Mesodermal cell (in vitro differentiated cells): ENCODE data around the gene SINHCAF.
"Not testable (repeated sequence)": the region's sequence is repeated elsewhere in the genome, so short reads cannot be mapped to it uniquely, and the experiment has no call there.

Experiments used
- H3K27ac ChIP-seq: 2 replicates; pipeline ENCODE4 v1.7.0; 2013; ENCODE audit warnings: mild to moderate bottlenecking, low read depth, low read length, moderate library complexity; ENCODE audit not compliant: severe bottlenecking
- H3K36me3 ChIP-seq: 2 replicates; pipeline ENCODE4 v1.7.1; 2013; ENCODE audit warnings: mild to moderate bottlenecking, low read length, moderate library complexity; ENCODE audit not compliant: control insufficient read depth, insufficient read depth
- H3K4me1 ChIP-seq: one replicate; pipeline ENCODE4 v1.7.1; 2013; ENCODE audit warnings: mild to moderate bottlenecking, low read length; ENCODE audit not compliant: insufficient read depth, control insufficient read depth, poor library complexity, severe bottlenecking
- H3K4me3 ChIP-seq: 2 replicates; pipeline ENCODE4 v1.7.0; 2013; ENCODE audit warnings: low read length, control low read depth, mild to moderate bottlenecking; ENCODE audit not compliant: insufficient read depth, poor library complexity, severe bottlenecking; ENCODE audit errors: extremely low read depth
- H3K9me3 ChIP-seq: 2 replicates; pipeline ENCODE4 v1.7.1; 2013; ENCODE audit warnings: mild to moderate bottlenecking, low read length, moderate library complexity; ENCODE audit not compliant: control insufficient read depth
- WGBS, 2 experiments: methylation state at CpG; one replicate each; pipeline ENCODE4 v1.1.5; 2013; ENCODE audit warnings: missing lambda C conversion rate in 2 of 2; ENCODE audit not compliant: insufficient coverage in 2 of 2; 5-methylcytosine and 5-hydroxymethylcytosine counted together

SINHCAF gene

GRCh38 chr12:31245822-31246469, 80.0 kb downstream of the SINHCAF start:
- 78 to 83% methylated on average over 10 to 11 of the region's 15 CpGs for WGBS, 2 experiments
- Histone ChIP-seq H3K27ac (peak overlapping the region; percentile 26), H3K36me3 (no peaks in the 10 kb centered on the region), H3K4me3 (no peak overlapping the region), H3K4me1 (peaks cover 14% of the 10 kb centered on the region), H3K9me3 (no peaks in the 10 kb centered on the region)

GRCh38 chr12:31242418-31242817, 83.5 kb downstream of the SINHCAF start:
- peaks cover 14% of the 10 kb centered on the region for H3K4me1 ChIP-seq
- H3K36me3 ChIP-seq, H3K9me3 ChIP-seq, H3K27ac ChIP-seq, H3K4me3 ChIP-seq: not testable (repeated sequence)
- WGBS, 2 experiments: 88 to 92% methylated on average over 8 to 9 of the region's 10 CpGs

- Histone ChIP-seq H3K9me3 (no peaks in the 10 kb centered on the region), H3K4me3 (no peak overlapping the region), H3K27ac (no peak overlapping the region), H3K36me3 (no peaks in the 10 kb centered on the region), H3K4me1 (peaks cover 4% of the 10 kb centered on the region)
- 31 to 40% methylated on average over 10 to 11 of the region's 11 CpGs for WGBS, 2 experiments
Observed at GRCh38 chr12:31238764-31239387, 87.1 kb downstream of the SINHCAF start.

- H3K27ac ChIP-seq, H3K4me3 ChIP-seq, H3K4me1 ChIP-seq, H3K9me3 ChIP-seq, H3K36me3 ChIP-seq: not testable (repeated sequence)
- 90 to 91% methylated on average over 4 to 8 of the region's 10 CpGs for WGBS, 2 experiments
Observed at GRCh38 chr12:31238333-31238732, 87.6 kb downstream of the SINHCAF start.

GRCh38 chr12:31236998-31237637, 88.8 kb downstream of the SINHCAF start:
- Histone ChIP-seq H3K36me3 (no peaks in the 10 kb centered on the region), H3K4me1 (peaks cover 4% of the 10 kb centered on the region), H3K27ac (no peak overlapping the region), H3K9me3 (no peaks in the 10 kb centered on the region), H3K4me3 (no peak overlapping the region)
- 90 to 95% methylated on average over 8 of the region's 11 CpGs for WGBS, 2 experiments

- Histone ChIP-seq H3K27ac (no peak overlapping the region), H3K4me3 (no peak overlapping the region), H3K4me1 (no peaks in the 10 kb centered on the region), H3K9me3 (peaks cover 5% of the 10 kb centered on the region), H3K36me3 (no peaks in the 10 kb centered on the region)
- whole genome bisulfite sequencing, 2 experiments: 82 to 92% methylated on average over 3 to 9 of the region's 9 CpGs
Observed at GRCh38 chr12:31235868-31236395, 90.0 kb downstream of the SINHCAF start.

GRCh38 chr12:31234955-31235867, 90.7 kb downstream of the SINHCAF start:
- WGBS, 2 experiments: 59 to 84% methylated on average over 6 to 12 of the region's 12 CpGs
- no peak overlapping the region for H3K4me3 ChIP-seq
- H3K36me3 ChIP-seq: no peaks in the 10 kb centered on the region
- no peak overlapping the region for H3K27ac ChIP-seq
- H3K9me3 ChIP-seq: peaks cover 5% of the 10 kb centered on the region
- no peaks in the 10 kb centered on the region for H3K4me1 ChIP-seq

- peaks cover 5% of the 10 kb centered on the region for H3K9me3 ChIP-seq
- WGBS, 2 experiments: 72 to 74% methylated on average over 9 to 12 of the region's 14 CpGs
- H3K4me1 ChIP-seq: no peaks in the 10 kb centered on the region
- no peak overlapping the region for H3K4me3 ChIP-seq
- H3K27ac ChIP-seq: no peak overlapping the region
- no peaks in the 10 kb centered on the region for H3K36me3 ChIP-seq
Observed at GRCh38 chr12:31234053-31234840, 91.7 kb downstream of the SINHCAF start.

GRCh38 chr12:31233061-31233730, 92.8 kb downstream of the SINHCAF start:
- Histone ChIP-seq H3K36me3 (no peaks in the 10 kb centered on the region), H3K4me3 (no peak overlapping the region), H3K9me3 (peaks cover 5% of the 10 kb centered on the region), H3K4me1 (no peaks in the 10 kb centered on the region), H3K27ac (no peak overlapping the region)
- 72 to 73% methylated on average over 4 to 5 of the region's 5 CpGs for WGBS, 2 experiments
